Stimulated activated memory B cell treated with anti-CD40 and anti-IgM and Interleukin-4, amounts not matched to agents 10 μg/mL and 1 μg/mL and 100 μg/mL, for 72 hours (primary cell): Measurements from ENCODE around the gene RAB11A.

Experiments used
- ATAC-seq: fragments of 150-1000 bp; cut with Tn5 transposase; 2 replicates; pipeline ENCODE4 v1.10.0; 2021
- H3K27ac Mint-ChIP-seq: one replicate; pipeline ENCODE4 v1.8.0; 2022; ENCODE audit warnings: mild to moderate bottlenecking, mixed read lengths
- H3K27me3 Mint-ChIP-seq: one replicate; pipeline ENCODE4 v1.8.0; 2022; ENCODE audit warnings: mixed read lengths
- H3K36me3 Mint-ChIP-seq: one replicate; pipeline ENCODE4 v1.8.0; 2022; ENCODE audit warnings: mixed read lengths
- H3K4me1 Mint-ChIP-seq: one replicate; pipeline ENCODE4 v1.8.0; 2022; ENCODE audit warnings: mixed read lengths
- H3K4me3 Mint-ChIP-seq: one replicate; pipeline ENCODE4 v1.8.0; 2022; ENCODE audit warnings: mild to moderate bottlenecking, moderate library complexity, mixed read lengths
- H3K9me3 Mint-ChIP-seq: one replicate; pipeline ENCODE4 v1.8.0; 2022; ENCODE audit warnings: mixed read lengths

RAB11A gene

GRCh38 chr15:65927545-65927944, 58.3 kb downstream of the RAB11A start:
- H3K4me1 Mint-ChIP-seq: peaks cover 3% of the 10 kb centered on the region
- H3K27ac Mint-ChIP-seq: no peak overlapping the region
- H3K36me3 Mint-ChIP-seq: no peaks in the 10 kb centered on the region
- no peak for ATAC-seq
- H3K4me3 Mint-ChIP-seq: no peak overlapping the region
- no peaks in the 10 kb centered on the region for H3K9me3 Mint-ChIP-seq
- H3K27me3 Mint-ChIP-seq: peaks cover 7% of the 10 kb centered on the region

DNA sequence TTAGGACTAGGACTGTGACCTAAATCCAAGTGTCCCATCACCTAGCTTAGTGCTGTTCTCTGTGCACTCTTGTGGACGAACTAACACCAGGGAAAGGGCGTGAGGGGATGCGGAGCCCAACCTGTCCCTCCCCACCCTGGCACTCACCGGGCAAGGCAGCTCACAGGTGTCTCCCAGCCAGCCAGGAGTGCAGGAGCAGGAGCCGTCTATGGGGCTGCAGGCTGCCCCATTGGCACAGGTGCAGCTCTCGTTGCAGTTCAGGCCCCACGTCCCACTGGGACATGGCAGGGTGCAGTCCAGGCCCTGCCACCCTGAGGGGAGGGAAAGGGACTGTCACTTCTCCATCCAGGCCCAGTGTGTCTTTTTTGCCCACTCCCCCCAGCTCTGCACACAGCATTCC, 60.3 kb downstream of the RAB11A start:
- Mint-ChIP-seq H3K4me3 (no peak overlapping the region), H3K27me3 (peaks cover 8% of the 10 kb centered on the region), H3K4me1 (no peaks in the 10 kb centered on the region), H3K27ac (no peak overlapping the region), H3K9me3 (no peaks in the 10 kb centered on the region), H3K36me3 (no peaks in the 10 kb centered on the region)
- no peak for ATAC-seq

DNA sequence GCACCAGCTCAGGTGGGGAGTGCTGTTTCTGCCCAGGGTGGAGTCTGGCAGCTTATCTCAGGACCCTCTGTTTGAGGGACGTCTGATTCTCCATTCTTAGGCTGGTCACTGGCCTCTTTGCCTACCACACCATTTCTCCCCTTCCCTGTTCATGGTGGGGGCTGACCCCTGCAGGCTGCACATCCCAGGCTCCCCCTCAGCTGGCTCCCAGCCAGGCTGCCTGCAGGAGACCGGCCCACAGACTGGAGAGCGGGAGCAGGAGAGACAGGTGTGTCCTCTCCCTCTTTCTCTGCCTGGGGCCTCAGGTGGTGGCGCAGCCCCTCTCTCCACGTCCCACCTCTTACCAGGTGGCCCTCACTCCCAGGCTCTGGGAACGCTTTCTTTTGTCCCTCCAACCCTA, 60.8 kb downstream of the RAB11A start:
- H3K4me1 Mint-ChIP-seq: no peaks in the 10 kb centered on the region
- ATAC-seq: no peak
- no peak overlapping the region for H3K4me3 Mint-ChIP-seq
- H3K27me3 Mint-ChIP-seq: peaks cover 8% of the 10 kb centered on the region
- no peaks in the 10 kb centered on the region for H3K36me3 Mint-ChIP-seq
- no peak overlapping the region for H3K27ac Mint-ChIP-seq
- H3K9me3 Mint-ChIP-seq: no peaks in the 10 kb centered on the region

DNA sequence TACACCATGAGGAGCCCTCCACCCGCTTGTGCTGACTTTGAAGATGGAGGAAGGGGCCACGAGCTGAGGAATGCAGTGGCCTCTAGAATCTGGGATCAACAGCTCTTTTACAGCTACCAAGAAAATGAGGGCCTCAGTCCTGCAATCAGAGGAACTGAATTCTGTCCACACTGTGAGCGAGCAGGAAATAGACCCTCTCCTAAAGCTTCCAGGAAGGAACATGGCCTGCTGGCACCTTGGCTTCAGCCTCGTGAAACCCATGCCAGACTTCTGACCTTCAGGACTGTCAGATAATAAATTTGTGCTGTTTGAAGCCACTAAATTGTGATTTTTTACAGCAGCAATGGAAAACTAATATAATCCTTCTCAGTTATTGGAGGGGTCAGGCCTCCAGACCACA, 61.9 kb downstream of the RAB11A start:
- H3K4me1 Mint-ChIP-seq: no peaks in the 10 kb centered on the region
- no peak overlapping the region for H3K4me3 Mint-ChIP-seq
- H3K27ac Mint-ChIP-seq: no peak overlapping the region
- H3K36me3 Mint-ChIP-seq: no peaks in the 10 kb centered on the region
- H3K27me3 Mint-ChIP-seq: peaks cover 8% of the 10 kb centered on the region
- ATAC-seq: no peak
- H3K9me3 Mint-ChIP-seq: no peaks in the 10 kb centered on the region

DNA sequence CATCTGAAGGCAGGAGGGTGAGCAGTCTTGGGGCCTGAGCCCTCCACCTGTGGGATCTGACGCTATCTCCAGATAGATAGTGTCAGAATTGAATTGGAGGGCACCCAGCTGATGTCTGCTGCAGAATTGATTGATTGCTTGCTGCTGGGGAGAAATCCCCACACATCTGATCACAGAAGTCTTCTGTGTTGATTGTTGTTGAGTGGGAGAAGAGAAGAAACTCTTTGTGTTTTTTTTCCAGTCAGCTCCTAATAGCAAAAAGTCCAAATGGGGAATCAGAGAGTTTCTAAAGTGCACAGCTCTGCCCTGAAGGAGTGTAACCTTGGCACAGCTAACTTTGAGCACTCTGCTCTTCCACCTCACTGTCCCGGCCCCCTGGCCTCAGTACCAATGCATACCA, 66.1 kb downstream of the RAB11A start:
- Mint-ChIP-seq H3K9me3 (no peaks in the 10 kb centered on the region), H3K27me3 (peaks cover 8% of the 10 kb centered on the region), H3K36me3 (no peaks in the 10 kb centered on the region), H3K4me1 (no peaks in the 10 kb centered on the region), H3K4me3 (no peak overlapping the region), H3K27ac (no peak overlapping the region)
- ATAC-seq: no peak

DNA sequence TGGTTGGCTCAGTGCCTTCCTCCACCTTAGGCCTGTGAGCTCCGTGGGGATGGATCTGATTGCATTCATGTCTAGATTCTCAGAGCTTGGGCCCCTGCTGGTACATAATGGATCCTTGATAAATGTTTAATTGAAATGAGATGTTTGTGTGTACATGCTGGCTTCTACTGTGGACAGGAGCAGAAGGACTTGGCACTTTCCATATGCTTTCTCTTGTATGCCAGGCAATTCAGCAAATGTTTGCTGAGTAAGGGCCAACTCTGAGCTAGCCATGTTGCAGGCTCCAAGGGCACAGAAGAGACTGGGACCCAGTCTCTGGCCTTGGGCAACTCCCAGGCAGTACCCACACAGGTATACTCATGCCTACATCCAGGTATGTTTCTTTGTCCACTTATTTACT, 67.0 kb downstream of the RAB11A start:
- Mint-ChIP-seq H3K27ac (no peak overlapping the region), H3K36me3 (no peaks in the 10 kb centered on the region)

DNA sequence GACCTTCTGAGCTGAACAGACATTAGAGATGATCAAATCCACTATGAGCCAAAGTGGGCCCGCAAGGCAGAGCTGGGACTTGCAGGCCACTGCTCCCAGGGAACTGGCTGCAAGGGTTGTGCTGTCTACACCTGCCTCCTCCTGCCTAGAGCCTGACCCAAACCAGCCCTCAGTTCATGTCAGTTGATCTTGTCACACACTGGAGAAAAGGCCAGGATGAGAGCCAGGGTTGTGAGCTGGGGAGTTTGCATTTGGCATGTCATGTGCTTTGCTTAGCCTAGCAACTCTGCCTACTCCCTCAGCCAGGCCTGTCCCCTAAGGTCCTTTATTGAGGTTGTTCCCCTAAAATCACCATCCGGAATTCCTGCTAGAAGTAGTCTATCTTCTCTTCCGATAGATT, 67.8 kb downstream of the RAB11A start:
- Mint-ChIP-seq H3K9me3 (no peaks in the 10 kb centered on the region), H3K27ac (no peak overlapping the region), H3K36me3 (no peaks in the 10 kb centered on the region), H3K4me1 (no peaks in the 10 kb centered on the region), H3K27me3 (peaks cover 6% of the 10 kb centered on the region), H3K4me3 (no peak overlapping the region)
- no peak for ATAC-seq

More for the DNA sequence above, 67.0 kb downstream of the RAB11A start:
- H3K9me3 Mint-ChIP-seq: no peaks in the 10 kb centered on the region
- no peaks in the 10 kb centered on the region for H3K4me1 Mint-ChIP-seq
- ATAC-seq: no peak
- no peak overlapping the region for H3K4me3 Mint-ChIP-seq
- H3K27me3 Mint-ChIP-seq: peaks cover 8% of the 10 kb centered on the region

DNA sequence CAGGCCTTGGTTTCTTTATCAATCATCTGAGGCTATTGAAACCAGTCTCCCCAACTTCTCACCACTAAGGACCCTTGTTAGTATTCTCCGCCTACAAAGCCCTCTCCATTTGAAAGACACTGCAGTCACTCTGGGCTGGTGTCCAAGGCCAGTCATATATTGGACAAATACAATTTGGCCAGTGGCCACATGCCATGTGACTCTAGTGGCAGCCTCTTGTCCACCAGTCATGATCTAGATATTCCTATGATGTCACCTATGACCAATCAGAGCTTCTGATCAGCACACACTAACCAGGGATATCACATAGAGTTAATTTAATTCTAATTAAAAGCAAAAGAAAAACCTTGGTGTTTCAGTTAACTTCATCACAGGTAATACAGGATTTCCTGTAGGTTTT, 68.2 kb downstream of the RAB11A start:
- Mint-ChIP-seq H3K4me1 (no peaks in the 10 kb centered on the region), H3K36me3 (no peaks in the 10 kb centered on the region), H3K27me3 (peaks cover 2% of the 10 kb centered on the region), H3K9me3 (no peaks in the 10 kb centered on the region), H3K27ac (no peak overlapping the region), H3K4me3 (no peak overlapping the region)
- no peak for ATAC-seq

DNA sequence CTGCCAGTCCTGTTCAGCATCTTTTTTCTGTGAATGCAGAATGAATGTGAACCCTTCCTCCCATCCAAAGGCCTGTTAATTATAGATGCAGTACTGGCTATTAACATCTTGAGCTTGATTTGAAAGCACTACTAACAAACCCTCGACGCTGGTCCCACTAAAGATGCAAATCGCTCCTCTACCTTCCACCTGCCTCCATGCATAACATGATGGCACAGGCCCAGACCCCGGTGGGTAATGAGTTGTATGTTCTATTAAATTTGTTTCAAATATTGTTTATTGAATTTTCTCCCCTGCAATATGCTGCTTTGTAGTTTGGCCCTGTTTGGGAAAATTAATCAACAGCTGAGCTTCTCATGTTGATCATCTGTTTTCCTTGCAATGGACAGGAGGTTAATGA, 69.3 kb downstream of the RAB11A start:
- Mint-ChIP-seq H3K27me3 (no peaks in the 10 kb centered on the region), H3K36me3 (no peaks in the 10 kb centered on the region), H3K27ac (no peak overlapping the region), H3K9me3 (no peaks in the 10 kb centered on the region), H3K4me3 (no peak overlapping the region), H3K4me1 (no peaks in the 10 kb centered on the region)
- no peak for ATAC-seq

DNA sequence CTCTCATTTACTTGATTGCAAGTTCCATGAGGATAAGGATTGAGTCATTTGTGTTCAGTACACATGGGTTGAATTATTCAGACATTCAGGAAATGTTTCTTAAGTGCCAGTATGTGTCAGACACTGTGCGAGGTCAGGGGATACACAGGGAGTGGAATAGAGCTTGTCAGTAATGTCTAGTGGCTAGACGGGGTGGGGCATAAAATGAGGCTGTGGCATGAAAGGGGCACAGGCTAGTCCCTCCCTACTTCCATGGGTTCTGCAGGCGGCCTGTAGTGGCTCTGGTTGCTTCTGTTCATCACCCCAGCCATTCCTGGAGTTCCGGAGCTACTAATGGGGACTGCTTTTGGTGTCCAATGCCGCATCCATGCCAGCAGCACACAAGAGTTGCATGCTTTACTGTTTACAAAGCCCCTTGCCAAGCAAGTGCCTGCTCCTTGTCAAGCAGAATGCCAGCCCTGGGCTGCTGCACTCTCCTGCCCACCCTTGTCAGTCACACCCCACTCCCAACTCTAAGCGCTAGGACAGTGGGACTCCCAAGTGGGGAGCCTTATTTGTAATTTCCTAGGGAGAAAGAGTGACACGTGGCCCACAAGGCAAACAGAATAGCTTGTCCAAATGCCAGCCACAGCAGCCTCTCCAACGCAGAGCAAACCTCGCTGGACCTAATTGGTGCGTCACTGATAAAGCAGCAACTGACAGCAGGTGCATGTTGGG, 70.8 kb downstream of the RAB11A start:
- no peak for ATAC-seq
- no peak overlapping the region for H3K27ac Mint-ChIP-seq
- H3K9me3 Mint-ChIP-seq: no peaks in the 10 kb centered on the region
- H3K4me3 Mint-ChIP-seq: no peak overlapping the region
- no peaks in the 10 kb centered on the region for H3K4me1 Mint-ChIP-seq
- no peaks in the 10 kb centered on the region for H3K36me3 Mint-ChIP-seq
- no peaks in the 10 kb centered on the region for H3K27me3 Mint-ChIP-seq

- no peaks in the 10 kb centered on the region for H3K27me3 Mint-ChIP-seq
- H3K27ac Mint-ChIP-seq: no peak overlapping the region
- no peak for ATAC-seq
- H3K4me1 Mint-ChIP-seq: no peaks in the 10 kb centered on the region
- no peaks in the 10 kb centered on the region for H3K9me3 Mint-ChIP-seq
- H3K36me3 Mint-ChIP-seq: no peaks in the 10 kb centered on the region
- H3K4me3 Mint-ChIP-seq: no peak overlapping the region
Observed at GRCh38 chr15:65940618-65940909, 71.3 kb downstream of the RAB11A start.
